HG03135 (cell line): Measurements from ENCODE around the gene SUPT3H.

Experiments
- ATAC-seq: cut with Tn5 transposase; IDR thresholded peaks from one replicate; pipeline ENCODE4 v1.9.1; 2021; ENCODE audit warnings: mild to moderate bottlenecking, moderate library complexity; ENCODE audit not compliant: unreplicated experiment

SUPT3H gene

GRCh38 chr6:44808148-44808547, 569.6 kb downstream of the SUPT3H start:
- no peak for ATAC-seq

DNA sequence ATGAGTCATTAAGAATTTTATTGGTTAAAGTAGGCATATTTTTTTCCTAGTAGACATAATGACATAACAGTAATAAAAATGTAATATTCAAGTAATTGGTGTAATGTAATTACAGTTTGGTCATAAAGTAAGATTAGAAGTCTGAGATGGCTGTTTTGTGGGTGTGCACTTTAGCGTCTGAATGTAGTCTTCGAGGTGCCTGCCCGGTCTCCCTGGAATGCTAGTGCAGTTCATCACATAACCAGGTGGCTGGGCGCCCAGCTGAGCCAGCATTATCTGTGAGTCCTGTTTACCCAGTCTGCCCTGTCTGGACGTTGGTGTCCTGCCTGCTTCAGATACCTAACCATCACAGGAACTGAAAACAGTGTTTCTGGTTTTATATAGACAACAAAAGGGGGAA, 571.1 kb downstream of the SUPT3H start:
- ATAC-seq: no peak

- no peak for ATAC-seq
Observed at GRCh38 chr6:44805238-44805846, 572.4 kb downstream of the SUPT3H start.

GRCh38 chr6:44804546-44805159, 573.1 kb downstream of the SUPT3H start:
- no peak for ATAC-seq

DNA sequence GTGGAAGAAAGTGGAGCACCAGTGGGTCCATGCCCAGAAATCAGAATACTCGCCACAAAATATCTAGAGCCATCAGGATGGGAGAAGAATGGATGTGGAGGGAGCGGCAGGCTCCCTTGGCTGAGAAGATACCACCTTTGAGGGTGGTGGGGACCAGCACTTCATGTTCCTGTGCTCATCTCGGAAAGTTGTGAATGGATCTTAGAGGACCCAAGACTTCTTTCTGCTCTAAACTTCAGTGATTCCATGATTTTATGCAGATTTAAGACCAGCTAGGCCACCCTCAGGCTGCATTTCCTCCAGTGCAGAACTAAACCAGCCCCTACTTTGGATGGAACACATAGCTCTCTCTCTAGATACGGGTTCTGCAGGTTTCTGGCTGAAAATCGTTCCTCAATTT, 573.7 kb downstream of the SUPT3H start:
- ATAC-seq: no peak

DNA sequence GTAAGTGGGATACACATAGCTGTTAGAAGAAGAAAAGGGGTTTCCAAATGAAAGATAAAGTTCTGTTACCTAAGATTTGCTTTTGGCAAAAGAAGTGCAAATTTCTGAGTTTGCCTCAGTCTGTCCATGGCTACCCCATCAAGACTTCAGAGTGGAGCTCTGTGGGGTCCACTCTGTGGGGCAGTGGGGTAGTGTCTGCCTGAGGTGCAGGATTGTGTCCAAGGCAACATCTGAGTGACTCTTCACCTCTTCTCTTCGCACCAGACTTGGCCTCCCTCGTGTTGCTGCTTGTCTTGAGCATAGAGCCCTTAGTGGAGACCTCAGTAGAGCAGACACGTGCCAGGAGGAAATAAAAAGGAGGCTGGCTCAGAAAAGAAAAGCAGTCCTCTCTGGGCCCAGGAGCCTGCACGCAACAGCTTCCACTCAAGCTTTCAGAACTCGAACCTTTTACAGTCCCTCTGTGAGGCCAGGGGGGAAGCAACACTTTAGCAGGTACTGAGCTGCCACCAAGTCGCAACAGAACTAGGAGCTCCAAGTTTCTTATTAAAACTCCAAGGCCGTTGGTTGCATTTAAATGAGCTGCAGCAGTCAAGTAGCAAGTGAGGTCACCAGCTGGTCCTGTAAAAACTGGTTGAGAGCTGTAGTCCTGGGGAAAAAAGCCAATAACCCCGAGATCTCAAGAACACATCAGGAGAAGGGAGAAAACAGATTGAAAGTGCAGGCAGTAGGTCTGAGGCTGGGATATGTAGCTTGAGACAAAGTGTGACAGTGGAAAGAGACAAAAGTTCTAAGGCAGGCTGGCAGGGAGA, 576.7 kb downstream of the SUPT3H start:
- ATAC-seq: no peak

- no peak for ATAC-seq
Observed at GRCh38 chr6:44800171-44800783, 577.5 kb downstream of the SUPT3H start.

DNA sequence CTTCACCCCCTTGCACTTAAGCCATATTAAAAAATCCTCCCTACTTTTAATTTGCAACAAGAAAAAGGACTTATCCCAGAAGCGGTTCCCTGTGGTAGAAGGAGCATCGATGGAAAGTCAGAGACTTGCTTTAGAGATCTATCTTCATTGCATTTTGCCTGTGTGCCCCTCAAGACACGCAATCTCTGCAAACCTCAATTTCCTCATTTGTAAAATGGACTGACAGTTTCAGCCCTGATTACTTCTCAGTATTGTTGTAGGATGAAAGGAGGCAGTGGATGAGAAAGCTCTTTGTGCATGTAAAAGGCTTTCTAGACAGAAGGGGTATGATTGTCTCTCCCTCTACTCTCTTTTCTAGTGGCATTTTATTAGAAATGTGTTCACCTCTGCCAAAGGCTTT, 580.0 kb downstream of the SUPT3H start:
- no peak for ATAC-seq

GRCh38 chr6:44795326-44795725, 582.4 kb downstream of the SUPT3H start:
- ATAC-seq: no peak

DNA sequence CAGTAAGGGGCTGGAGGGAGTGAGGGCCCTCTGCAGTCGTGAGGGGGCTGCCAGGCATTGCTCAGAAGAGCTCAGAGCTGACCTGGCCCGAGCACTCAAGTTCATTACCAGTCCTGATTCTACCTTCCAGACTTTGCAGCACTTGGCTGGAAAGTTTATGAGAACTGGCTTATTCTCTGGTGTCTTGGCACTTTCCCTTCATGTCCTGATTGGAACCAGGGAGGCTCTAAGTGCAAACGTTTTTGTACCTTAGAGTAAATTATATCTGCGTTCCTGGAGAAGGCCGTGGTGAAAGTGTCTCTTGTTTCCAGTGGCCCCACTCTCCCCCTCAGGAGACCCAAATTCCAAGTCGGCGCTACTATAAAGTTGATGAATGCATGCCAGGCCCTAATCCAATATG, 587.9 kb downstream of the SUPT3H start:
- no peak for ATAC-seq

DNA sequence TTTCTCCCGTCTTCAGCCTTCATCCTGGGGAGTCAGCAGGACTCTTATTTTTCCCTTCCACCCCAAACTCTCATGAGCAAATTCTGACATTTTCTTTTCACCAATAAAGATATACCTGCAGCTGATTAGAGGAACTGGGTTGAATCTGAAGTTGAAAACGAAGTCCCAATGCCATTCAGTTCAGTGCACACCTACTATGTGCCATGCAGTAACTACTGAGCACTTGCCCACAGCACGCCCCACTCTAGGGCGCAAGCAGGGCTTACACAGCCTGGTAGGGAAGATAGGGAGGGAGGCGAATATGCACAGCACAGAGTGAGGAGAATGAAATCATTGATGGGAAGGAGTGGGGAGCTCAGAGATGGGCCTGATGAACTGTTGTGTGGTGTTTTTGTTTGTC, 588.7 kb downstream of the SUPT3H start:
- no peak for ATAC-seq

GRCh38 chr6:44788387-44788981, 589.2 kb downstream of the SUPT3H start:
- no peak for ATAC-seq

- ATAC-seq: no peak
Observed at GRCh38 chr6:44787254-44787834, 590.4 kb downstream of the SUPT3H start.

DNA sequence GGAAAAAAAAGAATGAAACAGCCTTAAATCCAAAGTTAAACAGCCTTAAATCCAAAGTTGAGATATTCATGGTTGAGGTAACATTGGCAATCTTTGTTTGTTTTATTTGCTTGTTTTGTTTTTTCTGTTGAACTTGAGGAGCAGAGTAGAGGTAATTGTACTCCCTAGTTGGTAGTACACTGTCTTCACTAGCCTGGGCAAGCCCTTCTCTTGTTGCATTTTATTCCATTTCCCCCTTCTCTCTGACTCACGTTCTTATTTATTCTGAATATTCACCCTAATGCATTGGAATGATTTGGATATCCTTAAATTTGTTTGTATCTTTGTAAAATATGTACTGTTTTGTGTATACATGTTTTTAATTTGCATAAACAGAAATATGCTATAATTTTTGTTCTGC, 592.6 kb downstream of the SUPT3H start:
- ATAC-seq: no peak

GRCh38 chr6:44784195-44784594, 593.5 kb downstream of the SUPT3H start:
- ATAC-seq: no peak

DNA sequence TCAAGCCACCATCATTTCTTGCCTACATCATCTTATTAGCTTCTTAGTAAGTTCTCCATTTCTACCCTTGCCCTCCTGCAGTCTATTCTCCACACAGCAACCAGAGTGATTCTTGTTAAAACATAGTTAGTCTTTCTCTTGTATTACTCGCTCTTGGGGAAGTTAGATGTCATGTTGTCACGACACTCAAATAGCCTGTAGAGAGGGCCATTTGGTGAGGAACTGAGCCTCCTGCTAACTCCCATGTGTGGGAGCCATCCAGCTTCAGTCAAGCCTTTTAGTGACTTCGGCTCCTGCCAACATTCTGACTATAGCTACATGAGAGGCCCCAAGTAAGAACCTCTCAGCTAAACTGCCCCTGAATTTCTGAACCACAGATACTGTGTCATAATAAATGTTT, 594.8 kb downstream of the SUPT3H start:
- ATAC-seq: no peak

GRCh38 chr6:44781912-44782597, 595.7 kb downstream of the SUPT3H start:
- no peak for ATAC-seq

GRCh38 chr6:44780161-44780560, 597.6 kb downstream of the SUPT3H start:
- no peak for ATAC-seq

DNA sequence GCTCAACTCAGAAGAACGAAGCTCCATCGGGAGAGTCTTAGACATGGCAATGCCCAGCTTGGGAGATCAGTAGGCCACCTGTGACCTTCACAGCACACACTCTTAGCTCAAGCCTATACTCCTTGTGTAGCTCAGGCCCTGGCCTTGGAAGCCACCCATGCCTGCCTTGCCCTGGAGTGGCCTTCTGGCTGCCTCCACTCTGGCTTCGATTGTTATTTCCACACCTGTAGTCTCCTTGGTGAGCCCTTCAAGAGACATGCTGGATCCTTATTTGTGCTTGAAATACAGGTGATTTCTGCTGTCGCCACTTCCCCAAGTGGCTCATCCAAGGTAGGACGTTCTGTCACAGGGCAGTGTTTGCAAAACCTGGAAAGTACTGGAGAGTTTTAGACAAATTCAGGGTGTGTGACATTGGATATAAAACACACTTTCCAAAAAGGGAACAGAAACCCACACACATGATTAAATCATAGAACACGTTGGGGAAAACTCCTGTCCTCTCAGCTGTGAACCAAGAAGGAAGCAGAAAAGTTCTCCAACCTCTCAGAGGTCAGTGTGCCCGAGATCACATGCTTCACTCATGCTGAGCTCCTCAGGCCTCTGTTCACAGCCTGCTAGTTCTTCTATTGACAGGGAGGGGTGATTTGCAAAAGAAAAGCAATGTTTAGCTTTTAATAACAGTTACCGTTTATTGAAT, 598.5 kb downstream of the SUPT3H start:
- no peak for ATAC-seq
